H1 (cell line): ENCODE measurements around the gene MISFA. TPM values are rescaled to one million over a fixed set of nuclear protein-coding genes. Genes with fewer than 3 reads are reported as not detected.
A peak's percentile ranks its signal among the peaks of the same experiment; 100 is the strongest.

Experiments
- CHD2 ChIP-seq: IDR thresholded peaks from 2 replicates; pipeline ENCODE4 v1.6.1; 2012; ENCODE audit warnings: low read length, improper control_type of control experiment
- CREB1 ChIP-seq: IDR thresholded peaks from 2 replicates; pipeline ENCODE4 v1.6.1; 2012; ENCODE audit warnings: inconsistent platforms
- HDAC2 ChIP-seq, 2 experiments: fragments of 300-600 bp in 1 of 2; sonication (generic) in 1 of 2; IDR thresholded peaks; 2 replicates each; pipeline ENCODE4 v1.6.1; 2011 to 2012; ENCODE audit warnings: low read depth in 2 of 2, low read length in 2 of 2, mild to moderate bottlenecking in 2 of 2, moderate library complexity in 2 of 2, borderline replicate concordance in 1 of 2, inconsistent platforms in 1 of 2
- RBBP5 ChIP-seq: IDR thresholded peaks from 2 replicates; pipeline ENCODE4 v1.7.1; 2012; ENCODE audit warnings: low read depth, mild to moderate bottlenecking, inconsistent platforms, low read length, moderate library complexity, borderline replicate concordance
- TAF1 ChIP-seq: IDR thresholded peaks from 2 replicates; pipeline ENCODE4 v1.6.1; 2011; ENCODE audit warnings: mild to moderate bottlenecking, low read depth, low read length
- polyA plus RNA-seq, 7 experiments: library from polyadenylated mRNA; depleted of rRNA in 3 of 7; stranded (reverse) in 5 of 7; unstranded in 2 of 7; fragments of >200 nt in 5 of 7; fragments of 200-250 nt in 2 of 7; gene quantifications; 1 replicate in 5 of 7; 2 replicates in 1 of 7; 4 replicates in 1 of 7; pipeline versions ENCODE4 v1.2.1 to v1.2.3, GENCODE V29; 2011 to 2013; ENCODE audit warnings: missing spikeins in 2 of 7, mixed read lengths in 2 of 7
- total RNA-seq: library from RNA; stranded (reverse); fragmentation: NEBNext Ultra II Directional; extraction: Animal tissue kit (Norgen Biotek cat#: 25700); gene quantifications from 2 replicates; pipeline ENCODE4 v1.2.1, GENCODE V29; 2021

MISFA gene
- total and polyA plus RNA-seq, 2 of the 8 experiments (the other 6 are each of a cell fraction or from before 2014, with no cell fraction given), result 0.51 to 3.8 TPM

GRCh38 chr11:18634140-18635032 is 34.8 kb downstream of the MISFA start, which contains the start of gene SPTY2D1 (continued):
- TF ChIP-seq CHD2 (peak; percentile 72), RBBP5 (0 out of 2 replicates have a peak, but pooled peaks have one; percentile 66), HDAC2 (IDR thresholded peaks at IDR 0.05; ENCODE audit: borderline replicate concordance in 1 of 2, low read depth in 2 of 2, low read length in 2 of 2) (0 out of 4 replicates have a peak, but pooled peaks of 1 of the 2 experiments have one; percentile 42), TAF1 (peak; percentile 93), CREB1 (peak; percentile 97)
- TF ChIP-seq, all 59 proteins: peak for 26
